Endothelial cell of umbilical vein (primary cell): ENCODE results near the gene AMER2. TPM values are rescaled to one million over a fixed set of nuclear protein-coding genes. Genes with fewer than 3 reads are reported as not detected.

Experiments
- BruUV-seq: library from RNA; stranded (reverse); fragments of 400-500 nt; replicated peaks from 2 replicates; lab custom pipeline; 2021; lab: Mats Ljungman, UMichigan
- CTCF ChIA-PET: fragments of 300-600, 350-600 bp; sonication (Branson Sonifier 250); formaldehyde crosslinking; loops from one replicate; lab custom pipeline; 2021; ENCODE audit warnings: antibody characterized with exemption, inconsistent platforms; lab: Charles Lee
- POLR2A ChIA-PET: fragments of 300-600, 350-600 bp; sonication (Branson Sonifier 250); formaldehyde crosslinking; loops from one replicate; lab custom pipeline; 2021; ENCODE audit warnings: antibody characterized with exemption, inconsistent platforms; lab: Charles Lee
- DNase-seq: peaks from one replicate; pipeline ENCODE4 v3.0.0-alpha.2; 2011; ENCODE audit warnings: low read depth, low spot score
- FAIRE-seq: peaks from 2 replicates; lab custom pipeline; 2011; peaks lifted over from hg19 to GRCh38; lab: Jason Lieb, UNC
- H2AFZ ChIP-seq: 2 replicates; pipeline ENCODE4 v1.6.0; 2012; ENCODE audit warnings: low read depth, low read length, control low read depth, inconsistent platforms
- H3K27ac ChIP-seq: 2 replicates; pipeline ENCODE4 v1.5.1; 2011; ENCODE audit warnings: low read depth, mild to moderate bottlenecking, control low read depth, low read length, moderate library complexity; ENCODE audit not compliant: insufficient read depth
- H3K27me3 ChIP-seq, 2 experiments: 2 replicates each; pipeline versions ENCODE4 v1.6.0 to v1.6.1; 2011; ENCODE audit warnings: low read length in 2 of 2, mixed read lengths in 1 of 2; ENCODE audit not compliant: control insufficient read depth in 2 of 2, insufficient read depth in 2 of 2
- H3K36me3 ChIP-seq, 2 experiments: 2 replicates in 1 of 2; 3 replicates in 1 of 2; pipeline ENCODE4 v1.5.1; 2011; ENCODE audit warnings: low read length in 2 of 2, mild to moderate bottlenecking in 1 of 2, moderate library complexity in 1 of 2; ENCODE audit not compliant: control insufficient read depth in 2 of 2, insufficient read depth in 2 of 2; ENCODE audit errors: extremely low read depth in 1 of 2
- H3K4me1 ChIP-seq: 3 replicates; pipeline ENCODE4 v1.5.1; 2011; ENCODE audit warnings: mild to moderate bottlenecking, low read length; ENCODE audit not compliant: control insufficient read depth, insufficient read depth; ENCODE audit errors: extremely low read depth
- H3K4me2 ChIP-seq: 2 replicates; pipeline ENCODE4 v1.6.1; 2011; ENCODE audit warnings: low read length, control low read depth, mixed read lengths; ENCODE audit not compliant: insufficient read depth
- H3K4me3 ChIP-seq, 3 experiments: fragments of 200-600 bp in 1 of 3; sonication (generic), shearing (Covaris generic) in 1 of 3; replicated peaks in 1 of 3; 2 replicates each; pipeline ENCODE4 v1.5.1; 2011 to 2016; ENCODE audit warnings: control low read depth in 3 of 3, low read length in 3 of 3, mild to moderate bottlenecking in 2 of 3, inconsistent platforms in 1 of 3, low read depth in 1 of 3, moderate library complexity in 1 of 3; ENCODE audit not compliant: insufficient read depth in 1 of 3
- H3K79me2 ChIP-seq: 2 replicates; pipeline ENCODE4 v1.6.0; 2012; ENCODE audit warnings: low read length, inconsistent platforms; ENCODE audit not compliant: control insufficient read depth, insufficient read depth
- H3K9ac ChIP-seq: replicated peaks from 2 replicates; pipeline ENCODE3; 2011; ENCODE audit warnings: low read length, control low read depth; ENCODE audit not compliant: insufficient read depth; ENCODE audit errors: extremely low read depth
- H3K9me1 ChIP-seq: replicated peaks from 3 replicates; pipeline ENCODE4 v1.6.0; 2011; ENCODE audit warnings: mild to moderate bottlenecking, low read length; ENCODE audit not compliant: control insufficient read depth, insufficient read depth; ENCODE audit errors: extremely low read depth
- H3K9me3 ChIP-seq: replicated peaks from 2 replicates; pipeline ENCODE4 v1.5.1; 2012; ENCODE audit warnings: low read length, inconsistent platforms; ENCODE audit not compliant: control insufficient read depth, insufficient read depth
- H4K20me1 ChIP-seq: replicated peaks from 2 replicates; pipeline ENCODE3; 2011; ENCODE audit warnings: mild to moderate bottlenecking, low read length; ENCODE audit not compliant: control insufficient read depth, insufficient read depth; ENCODE audit errors: extremely low read depth
- EZH2 ChIP-seq: IDR thresholded peaks from 2 replicates; pipeline ENCODE4 v1.6.1; 2012; ENCODE audit warnings: borderline replicate concordance, low read depth, mild to moderate bottlenecking, moderate library complexity, low read length, inconsistent platforms; ENCODE audit not compliant: severe bottlenecking
- FOS ChIP-seq: IDR thresholded peaks from 2 replicates; pipeline ENCODE4 v1.6.1; 2011; ENCODE audit warnings: mild to moderate bottlenecking, low read length, moderate library complexity, borderline replicate concordance; ENCODE audit not compliant: insufficient read depth
- GATA2 ChIP-seq: IDR thresholded peaks from 2 replicates; pipeline ENCODE4 v1.7.0; 2011; ENCODE audit warnings: low read depth, mild to moderate bottlenecking, moderate library complexity, mixed read lengths, low read length; ENCODE audit not compliant: insufficient read length, insufficient read depth
- JUN ChIP-seq: IDR thresholded peaks from 2 replicates; pipeline ENCODE4 v1.6.1; 2011; ENCODE audit warnings: borderline replicate concordance, low read depth; ENCODE audit not compliant: insufficient read length, insufficient read depth
- MYC ChIP-seq: IDR thresholded peaks from one replicate; pipeline ENCODE4 v1.6.1; 2011; ENCODE audit warnings: mild to moderate bottlenecking, low read depth, low read length
- POLR2A ChIP-seq: IDR thresholded peaks from 2 replicates; pipeline ENCODE4 v1.6.1; 2012; ENCODE audit warnings: low read depth, mild to moderate bottlenecking, control low read depth, low read length
- POLR2AphosphoS5 ChIP-seq: IDR thresholded peaks from 2 replicates; pipeline ENCODE4 v1.6.1; 2012; ENCODE audit warnings: low read depth, mild to moderate bottlenecking, control low read depth, low read length, moderate library complexity; ENCODE audit not compliant: insufficient read depth
- dilution Hi-C: fragments of 300-500 bp; cut with MboI; formaldehyde crosslinking; loops from one replicate; pipeline ENCODE4 v1.15.0; 2019; ENCODE audit warnings: low sequenced_read_pairs; ENCODE audit not compliant: extremely low pct_ligation_motif_present
- intact Hi-C: fragments of 100-400 bp; cut with micrococcal nuclease; formaldehyde crosslinking; loops from one replicate; pipeline ENCODE4 v1.10.0; 2022
- polyA plus RNA-seq, 4 experiments: library from polyadenylated mRNA; depleted of rRNA in 3 of 4; stranded (reverse) in 3 of 4; unstranded in 1 of 4; fragments of >200 nt; gene quantifications; 2 replicates each; pipeline versions ENCODE4 v1.2.1 to v1.2.3, GENCODE V29; 2011 to 2012; ENCODE audit warnings: missing spikeins in 1 of 4
- total RNA-seq: library from RNA; stranded (reverse); gene quantifications from 2 replicates; pipeline ENCODE4 v1.2.3, GENCODE V29; 2021
- TF ChIP-seq, protein P1 (sequence below), 2 donors: IDR thresholded peaks; 1 replicate in 1 of 2; 2 replicates in 1 of 2; pipeline ENCODE4 v1.5.1; 2011; ENCODE audit warnings: low read length in 2 of 2, mild to moderate bottlenecking in 2 of 2, moderate library complexity in 2 of 2, control low read depth in 1 of 2, inconsistent platforms in 1 of 2, low read depth in 1 of 2; ENCODE audit not compliant: insufficient read depth in 1 of 2; ENCODE audit errors: extremely low read depth in 1 of 2
- TF ChIP-seq, protein P2 (sequence below): IDR thresholded peaks from 2 replicates; pipeline ENCODE4 v1.6.1; 2011; ENCODE audit not compliant: insufficient read depth, insufficient read length

AMER2 gene
- total and polyA plus RNA-seq, 2 donors (not counting 3 experiments of a cell fraction or from before 2014, with no cell fraction given): not detected

GRCh38 chr13:25131881-25132420 is 40.1 kb downstream of the AMER2 start:
- FAIRE-seq: no peak
- POLR2A ChIA-PET: no interaction called here
- Histone ChIP-seq H2AFZ (no peak overlapping the region), H3K4me2 (no peak overlapping the region), H3K4me3 (no peak overlapping the region), H4K20me1 (no peaks in the 10 kb centered on the region), H3K9me3 (no peaks in the 10 kb centered on the region), H3K9me1 (no peaks in the 10 kb centered on the region), H3K79me2 (no peaks in the 10 kb centered on the region), H3K9ac (no peak overlapping the region), H3K27ac (no peak overlapping the region), H3K4me1 (no peaks in the 10 kb centered on the region), H3K27me3 (peaks cover 4 to 5% of the 10 kb centered on the region in 2 experiments), H3K36me3 (no peaks in the 10 kb centered on the region)
- intact Hi-C loops (no loop called here), dilution Hi-C loops (no loop called here)
- DNase-seq: no peak
- TF ChIP-seq EZH2: no peak
- TF ChIP-seq MYC: no peak
- TF ChIP-seq, protein P1, sequence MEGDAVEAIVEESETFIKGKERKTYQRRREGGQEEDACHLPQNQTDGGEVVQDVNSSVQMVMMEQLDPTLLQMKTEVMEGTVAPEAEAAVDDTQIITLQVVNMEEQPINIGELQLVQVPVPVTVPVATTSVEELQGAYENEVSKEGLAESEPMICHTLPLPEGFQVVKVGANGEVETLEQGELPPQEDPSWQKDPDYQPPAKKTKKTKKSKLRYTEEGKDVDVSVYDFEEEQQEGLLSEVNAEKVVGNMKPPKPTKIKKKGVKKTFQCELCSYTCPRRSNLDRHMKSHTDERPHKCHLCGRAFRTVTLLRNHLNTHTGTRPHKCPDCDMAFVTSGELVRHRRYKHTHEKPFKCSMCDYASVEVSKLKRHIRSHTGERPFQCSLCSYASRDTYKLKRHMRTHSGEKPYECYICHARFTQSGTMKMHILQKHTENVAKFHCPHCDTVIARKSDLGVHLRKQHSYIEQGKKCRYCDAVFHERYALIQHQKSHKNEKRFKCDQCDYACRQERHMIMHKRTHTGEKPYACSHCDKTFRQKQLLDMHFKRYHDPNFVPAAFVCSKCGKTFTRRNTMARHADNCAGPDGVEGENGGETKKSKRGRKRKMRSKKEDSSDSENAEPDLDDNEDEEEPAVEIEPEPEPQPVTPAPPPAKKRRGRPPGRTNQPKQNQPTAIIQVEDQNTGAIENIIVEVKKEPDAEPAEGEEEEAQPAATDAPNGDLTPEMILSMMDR (IDR thresholded peaks at IDR 0.05; ENCODE audit: extremely low read depth in 1 of 2, insufficient read depth in 1 of 2, low read depth in 1 of 2, low read length in 2 of 2): no peak
- TF ChIP-seq JUN: no peak
- no peak for TF ChIP-seq FOS
- no peak for TF ChIP-seq POLR2AphosphoS5
- no peak for TF ChIP-seq GATA2
- TF ChIP-seq, protein P2, sequence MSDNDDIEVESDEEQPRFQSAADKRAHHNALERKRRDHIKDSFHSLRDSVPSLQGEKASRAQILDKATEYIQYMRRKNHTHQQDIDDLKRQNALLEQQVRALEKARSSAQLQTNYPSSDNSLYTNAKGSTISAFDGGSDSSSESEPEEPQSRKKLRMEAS: no peak
- TF ChIP-seq POLR2A: no peak
- CTCF ChIA-PET: interaction anchor here (1.0 to 1.3 kb wide), 2 partner anchors 18 to 244 kb away, joined by 3 to 4 read pairs; no protein-coding TSS in a partner anchor
- BruUV-seq: no TSS peak
